Naive thymus-derived CD4-positive, alpha-beta T cell (primary cell): ENCODE data around the gene CPZ. TPM values are rescaled to one million over a fixed set of nuclear protein-coding genes. Genes with fewer than 3 reads are reported as not detected.

Experiments used
- ATAC-seq: fragments of 150-1000 bp; cut with Tn5 transposase; 2 replicates; pipeline ENCODE4 v1.10.0; 2021; ENCODE audit warnings: mild to moderate bottlenecking, moderate library complexity
- CTCF ChIA-PET: fragments of 350-600 bp; sonication (Branson Sonifier 250); formaldehyde crosslinking; loops from one replicate; lab custom pipeline; 2021; ENCODE audit warnings: antibody characterized with exemption; lab: Charles Lee
- POLR2A ChIA-PET: fragments of 350-600 bp; sonication (Branson Sonifier 250); formaldehyde crosslinking; loops from one replicate; lab custom pipeline; 2021; ENCODE audit warnings: antibody characterized with exemption, inconsistent platforms; lab: Charles Lee
- DNase-seq, 9 donors: peaks; one replicate each; pipeline versions ENCODE4 v3.0.0 to v3.0.0-alpha.2; 2020 to 2022; ENCODE audit warnings: mixed read lengths in 1 of 9
- H3K27ac ChIP-seq: one replicate; pipeline ENCODE4 v1.7.0; 2013; ENCODE audit warnings: mild to moderate bottlenecking, low read depth, low read length, moderate library complexity
- H3K27me3 ChIP-seq, 2 donors: one replicate each; pipeline ENCODE4 v1.7.0; 2013; ENCODE audit warnings: low read length in 2 of 2, mild to moderate bottlenecking in 2 of 2, moderate library complexity in 2 of 2; ENCODE audit not compliant: control insufficient read depth in 2 of 2, insufficient read depth in 2 of 2
- H3K36me3 ChIP-seq, 3 experiments: 1 replicate in 2 of 3; 2 replicates in 1 of 3; pipeline ENCODE4 v1.7.0; 2013; ENCODE audit warnings: low read length in 3 of 3, mild to moderate bottlenecking in 3 of 3, moderate library complexity in 1 of 3; ENCODE audit not compliant: insufficient read depth in 3 of 3, control insufficient read depth in 2 of 3
- H3K4me1 ChIP-seq, 2 donors: one replicate each; pipeline ENCODE4 v1.7.0; 2013; ENCODE audit warnings: low read length in 2 of 2, mild to moderate bottlenecking in 2 of 2, moderate library complexity in 1 of 2; ENCODE audit not compliant: control insufficient read depth in 2 of 2, insufficient read depth in 2 of 2
- H3K4me3 ChIP-seq: 2 replicates; pipeline ENCODE4 v1.7.0; 2013; ENCODE audit warnings: mild to moderate bottlenecking, low read length
- H3K9me3 ChIP-seq, 3 experiments: 1 replicate in 2 of 3; 2 replicates in 1 of 3; pipeline ENCODE4 v1.7.0; 2013; ENCODE audit warnings: low read length in 3 of 3; ENCODE audit not compliant: control insufficient read depth in 2 of 3
- H3K27ac Mint-ChIP-seq, 9 donors: one replicate each; pipeline ENCODE4 v1.8.0; 2020 to 2022; ENCODE audit warnings: mixed read lengths in 9 of 9, mild to moderate bottlenecking in 8 of 9, moderate library complexity in 5 of 9, inconsistent platforms in 2 of 9
- H3K27me3 Mint-ChIP-seq, 5 donors: one replicate each; pipeline ENCODE4 v1.8.0; 2021 to 2022; ENCODE audit warnings: mixed read lengths in 5 of 5, mild to moderate bottlenecking in 1 of 5
- H3K36me3 Mint-ChIP-seq, 5 donors: one replicate each; pipeline ENCODE4 v1.8.0; 2020 to 2022; ENCODE audit warnings: mixed read lengths in 5 of 5, mild to moderate bottlenecking in 3 of 5, inconsistent platforms in 1 of 5
- H3K4me1 Mint-ChIP-seq, 7 donors: one replicate each; pipeline ENCODE4 v1.8.0; 2020 to 2022; ENCODE audit warnings: mixed read lengths in 7 of 7, mild to moderate bottlenecking in 3 of 7, inconsistent platforms in 1 of 7
- H3K4me3 Mint-ChIP-seq, 10 donors: one replicate each; pipeline ENCODE4 v1.8.0; 2020 to 2022; ENCODE audit warnings: mild to moderate bottlenecking in 10 of 10, mixed read lengths in 10 of 10, moderate library complexity in 6 of 10, inconsistent platforms in 2 of 10
- H3K9me3 Mint-ChIP-seq, 11 donors: one replicate each; pipeline ENCODE4 v1.8.0; 2020 to 2022; ENCODE audit warnings: mixed read lengths in 11 of 11, mild to moderate bottlenecking in 4 of 11, inconsistent platforms in 1 of 11, moderate library complexity in 1 of 11
- intact Hi-C, 2 donors: fragments of 100-400 bp; cut with micrococcal nuclease; formaldehyde crosslinking; loops; one replicate each; pipeline ENCODE4 v1.15.1; 2023
- polyA plus RNA-seq, 2 donors: library from polyadenylated mRNA; unstranded; fragments of 300-500 nt; fragmentation: Illumina TruSeq; gene quantifications; one replicate each; pipeline ENCODE4 v1.2.3, GENCODE V29; 2021
- total RNA-seq, 6 experiments: library from RNA in 5 of 6; stranded (reverse) in 5 of 6; gene quantifications; 1 replicate in 5 of 6; 2 replicates in 1 of 6; pipeline ENCODE4 v1.2.3 and lab custom pipeline; 2021 to 2026

CPZ gene
- total and polyA plus RNA-seq, 7 experiments from 2014 or later: not detected

DNA sequence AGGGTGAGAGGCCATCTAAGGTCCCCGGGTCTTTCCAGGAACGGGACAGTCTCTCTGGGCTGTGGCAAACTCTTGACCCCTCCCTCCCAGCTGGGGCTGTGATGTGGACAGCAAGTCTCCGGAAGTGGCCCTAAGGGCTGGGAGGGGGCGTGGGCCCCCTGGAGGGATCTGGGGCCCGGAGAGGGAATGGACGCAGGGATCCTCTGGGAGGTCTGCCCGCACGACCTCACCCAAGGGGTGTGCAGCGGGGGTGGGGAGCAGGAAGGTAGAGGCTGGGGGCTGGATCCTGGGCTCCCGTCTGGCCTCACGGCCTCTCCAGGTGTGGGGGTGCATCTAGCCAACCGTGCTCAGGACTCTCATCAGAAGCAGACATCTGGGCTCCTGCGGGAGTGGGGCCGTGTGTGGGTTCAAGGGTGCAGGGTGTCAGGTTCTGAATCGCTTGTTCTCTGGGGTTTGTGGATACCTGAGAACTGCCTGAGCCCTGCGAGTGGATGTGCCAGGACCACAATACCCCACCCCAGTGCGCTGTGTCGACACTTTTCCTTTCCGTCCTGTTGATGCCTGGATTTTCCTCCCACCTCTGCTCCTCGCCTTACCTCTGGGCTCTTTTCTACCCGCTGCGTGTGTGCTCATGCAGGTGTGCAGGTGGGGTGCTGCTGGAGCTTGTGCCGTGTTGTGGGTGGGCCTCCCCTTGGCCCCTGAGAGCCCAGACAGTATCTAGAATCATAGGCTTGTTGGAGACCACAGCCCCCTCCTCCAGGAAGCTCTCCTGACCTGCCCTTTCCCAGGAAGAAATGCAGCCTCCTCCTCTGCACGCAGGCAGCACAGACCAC lies 915 bp downstream of the CPZ start:
- H3K27me3 ChIP-seq: peaks cover 0 to 4% of the 10 kb centered on the region in 2 donors
- ATAC-seq: peak; percentile 4
- Mint-ChIP-seq H3K4me3 (no peak overlapping the region), H3K9me3 (peaks cover 0 to 1% (median 0%) of the 10 kb centered on the region in 11 donors), H3K27me3 (peaks cover 12 to 53% (median 26%) of the 10 kb centered on the region in 5 donors), H3K36me3 (no peaks in the 10 kb centered on the region), H3K4me1 (peaks cover 0 to 3% (median 0%) of the 10 kb centered on the region in 7 donors), H3K27ac (no peak overlapping the region)
- no peaks in the 10 kb centered on the region for H3K36me3 ChIP-seq
- POLR2A ChIA-PET: no interaction called here
- no peaks in the 10 kb centered on the region for H3K9me3 ChIP-seq
- H3K4me3 ChIP-seq: no peak overlapping the region
- no peak overlapping the region for H3K27ac ChIP-seq
- intact Hi-C loops: loop anchor here (1.0 to 2.0 kb wide), 3 partner anchors 125 to 351 kb away; no protein-coding TSS in a partner anchor
- no peaks in the 10 kb centered on the region for H3K4me1 ChIP-seq
- CTCF ChIA-PET: no interaction called here
- DNase-seq: peak in 1 of 9 donors; percentile 6

DNA sequence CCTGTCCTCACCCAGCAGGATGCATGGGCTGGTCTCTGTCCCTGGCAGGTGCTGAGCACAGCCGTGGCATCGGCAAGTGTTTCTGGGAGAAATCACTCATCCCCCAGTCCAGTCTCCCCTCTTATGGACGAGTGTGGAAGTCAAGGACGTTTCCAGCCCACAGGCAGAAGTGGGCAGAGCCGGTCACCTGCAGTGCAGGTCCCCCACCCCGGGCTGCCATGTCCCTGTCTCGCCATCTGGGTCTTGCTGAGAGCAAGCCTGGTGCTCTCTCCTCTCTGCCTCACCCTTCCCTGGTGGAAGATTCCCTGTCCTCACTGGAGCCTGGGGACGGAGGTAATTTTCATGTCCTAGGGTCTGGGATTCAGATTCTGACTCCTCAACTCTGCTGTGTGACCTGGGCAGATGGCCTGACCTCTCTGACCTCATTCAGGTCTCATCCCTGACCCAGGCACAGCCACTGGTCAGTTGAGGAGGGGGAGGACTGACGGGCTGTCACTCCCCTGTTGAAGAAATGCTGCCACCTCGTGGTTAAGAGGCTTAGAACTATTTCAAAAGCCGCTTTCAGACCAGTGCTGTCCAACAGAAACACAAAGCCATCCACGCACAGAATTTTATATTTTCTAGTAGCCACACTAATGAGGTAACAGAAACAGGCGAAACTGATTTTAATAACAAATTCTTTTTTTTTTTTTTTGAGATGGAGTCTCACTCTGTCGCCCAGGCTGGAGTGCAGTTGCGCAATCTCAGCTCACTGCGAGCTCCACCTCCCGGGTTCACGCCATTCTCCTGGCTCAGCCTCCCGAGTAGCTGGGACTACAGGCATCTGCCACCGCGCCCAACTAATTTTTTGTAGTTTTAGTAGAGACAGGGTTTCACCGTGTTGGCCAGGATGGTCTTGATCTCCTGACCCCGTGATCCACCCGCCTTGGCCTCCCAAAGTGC lies 1.8 kb downstream of the CPZ start:
- Mint-ChIP-seq H3K4me3 (no peak overlapping the region), H3K27me3 (peaks cover 12 to 56% (median 26%) of the 10 kb centered on the region in 5 donors), H3K27ac (no peak overlapping the region), H3K4me1 (peaks cover 0 to 3% (median 0%) of the 10 kb centered on the region in 7 donors), H3K9me3 (peaks cover 0 to 1% (median 0%) of the 10 kb centered on the region in 11 donors), H3K36me3 (no peaks in the 10 kb centered on the region)
- Histone ChIP-seq H3K27me3 (peaks cover 0 to 4% of the 10 kb centered on the region in 2 donors), H3K4me1 (no peaks in the 10 kb centered on the region), H3K27ac (no peak overlapping the region), H3K36me3 (no peaks in the 10 kb centered on the region), H3K4me3 (no peak overlapping the region), H3K9me3 (no peaks in the 10 kb centered on the region)
- ChIA-PET CTCF (no interaction called here), POLR2A (no interaction called here)
- intact Hi-C loops: loop anchor here (1.0 to 2.0 kb wide), 3 partner anchors 126 to 352 kb away; no protein-coding TSS in a partner anchor
- ATAC-seq: no peak
- no peak for DNase-seq

DNA sequence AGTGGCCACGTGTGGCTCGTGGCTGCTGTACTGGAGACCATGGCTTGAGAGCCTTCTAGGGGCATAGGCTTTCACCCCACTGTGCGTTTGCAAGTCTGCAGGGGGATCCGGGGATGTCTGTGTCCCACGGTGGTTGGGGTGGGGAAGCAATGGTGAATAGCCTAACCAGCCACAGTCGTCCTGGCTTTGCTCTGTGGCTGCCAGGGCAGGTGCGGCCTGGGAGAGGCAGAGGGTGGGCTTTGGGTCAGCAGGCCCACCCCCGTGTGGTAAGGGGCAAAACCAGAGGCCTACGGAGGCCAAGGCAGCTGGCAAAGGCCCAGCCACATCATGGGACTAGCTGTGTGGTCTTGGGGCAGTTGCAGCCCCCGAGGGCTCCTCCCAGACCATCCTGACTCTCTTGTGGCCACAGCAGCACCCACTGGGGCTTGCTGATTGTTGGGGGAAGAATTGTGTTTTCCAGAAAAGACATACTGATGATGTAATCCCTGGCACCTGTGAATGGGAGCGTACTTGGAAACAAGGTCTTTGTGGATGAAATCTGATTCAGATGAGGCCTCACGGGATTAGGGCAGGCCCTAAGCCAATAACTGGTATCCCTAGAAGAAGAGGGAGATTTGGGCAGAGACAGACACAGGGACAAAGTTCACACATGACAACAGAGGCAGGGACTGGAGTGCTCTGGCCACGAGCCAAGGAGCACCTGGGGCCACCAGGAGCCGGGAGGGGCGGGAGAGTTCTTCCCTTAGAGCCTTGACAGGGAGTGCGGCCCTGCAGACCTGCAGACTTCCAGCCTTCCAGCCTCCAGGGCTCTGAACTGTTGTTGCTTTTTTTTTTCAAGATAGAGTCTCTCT lies 2.9 kb downstream of the CPZ start:
- ChIA-PET POLR2A (no interaction called here), CTCF (no interaction called here)
- no peak overlapping the region for H3K27ac Mint-ChIP-seq
- no peak overlapping the region for H3K4me3 Mint-ChIP-seq
- intact Hi-C loops: loop anchor here in 1 of 2 donors (2.0 kb wide), 1 partner anchor 353 kb away; no protein-coding TSS in a partner anchor
- no peak for ATAC-seq
- no peaks in the 10 kb centered on the region for H3K9me3 ChIP-seq
- peaks cover 0 to 4% (median 0%) of the 10 kb centered on the region in 7 donors for H3K4me1 Mint-ChIP-seq
- H3K9me3 Mint-ChIP-seq: peaks cover 0 to 1% (median 0%) of the 10 kb centered on the region in 11 donors
- peaks cover 12 to 56% (median 26%) of the 10 kb centered on the region in 5 donors for H3K27me3 Mint-ChIP-seq
- no peaks in the 10 kb centered on the region for H3K36me3 Mint-ChIP-seq
- no peak overlapping the region for H3K4me3 ChIP-seq
- H3K4me1 ChIP-seq: no peaks in the 10 kb centered on the region
- no peaks in the 10 kb centered on the region for H3K36me3 ChIP-seq
- H3K27me3 ChIP-seq: peaks cover 0 to 4% of the 10 kb centered on the region in 2 donors
- no peak for DNase-seq
- no peak overlapping the region for H3K27ac ChIP-seq

DNA sequence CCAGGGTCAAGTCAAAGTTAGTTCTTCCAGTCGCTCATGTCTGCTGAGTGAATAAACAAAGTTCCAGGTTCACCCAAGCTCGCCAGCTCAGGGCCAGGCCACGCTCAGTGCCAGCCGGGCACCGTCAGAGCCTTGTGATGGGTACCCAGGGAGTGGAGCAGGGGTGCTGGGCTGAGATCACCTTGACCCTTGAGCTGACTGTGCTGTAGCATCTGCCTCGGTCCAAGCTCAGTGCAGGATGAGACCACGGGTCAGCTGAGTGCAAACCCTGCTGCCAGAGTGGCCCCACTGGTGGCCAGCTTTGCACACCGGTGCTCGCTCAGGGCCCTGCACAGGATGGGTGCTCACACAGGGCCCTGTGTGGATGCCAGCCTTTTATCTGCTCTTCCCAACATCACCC lies 4.3 kb downstream of the CPZ start:
- Histone ChIP-seq H3K9me3 (no peaks in the 10 kb centered on the region), H3K27ac (no peak overlapping the region), H3K4me1 (no peaks in the 10 kb centered on the region), H3K36me3 (no peaks in the 10 kb centered on the region), H3K4me3 (no peak overlapping the region), H3K27me3 (peaks cover 0 to 4% of the 10 kb centered on the region in 2 donors)
- ATAC-seq: peak; percentile 8
- no peaks in the 10 kb centered on the region for H3K36me3 Mint-ChIP-seq
- H3K27me3 Mint-ChIP-seq: peaks cover 12 to 42% (median 15%) of the 10 kb centered on the region in 5 donors
- CTCF ChIA-PET: interaction anchor here (1.9 kb wide), 1 partner anchor 11 kb away, joined by 5 read pairs; no protein-coding TSS in a partner anchor
- H3K4me1 Mint-ChIP-seq: peaks cover 0 to 4% (median 0%) of the 10 kb centered on the region in 7 donors
- no peak overlapping the region for H3K4me3 Mint-ChIP-seq
- intact Hi-C loops: no loop called here
- H3K27ac Mint-ChIP-seq: no peak overlapping the region
- POLR2A ChIA-PET: no interaction called here
- DNase-seq: no peak
- H3K9me3 Mint-ChIP-seq: peaks cover 0 to 1% (median 0%) of the 10 kb centered on the region in 11 donors

DNA sequence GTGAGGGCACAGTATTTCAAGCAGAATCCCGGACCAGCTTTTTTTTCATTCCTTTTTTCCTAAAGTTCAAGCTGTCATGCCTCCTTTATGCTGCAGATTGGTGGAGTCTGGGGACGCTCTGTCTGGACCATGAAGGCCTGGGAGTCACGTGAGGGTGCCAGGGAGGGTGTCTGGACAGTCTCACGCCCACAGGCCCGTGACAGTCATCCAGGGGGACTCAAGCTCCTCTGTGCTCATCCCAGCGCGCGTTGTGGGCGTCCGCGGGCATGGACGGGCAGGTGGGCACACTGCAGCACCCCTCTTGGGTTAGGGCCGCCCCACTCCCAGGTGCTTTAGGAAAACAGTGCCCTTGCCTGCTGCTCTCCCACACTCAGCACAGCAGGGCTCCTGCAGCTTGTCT lies 4.8 kb downstream of the CPZ start:
- H3K36me3 ChIP-seq: no peaks in the 10 kb centered on the region
- ATAC-seq (no peak), DNase-seq (no peak)
- intact Hi-C loops: no loop called here
- H3K9me3 Mint-ChIP-seq: peaks cover 0 to 1% (median 0%) of the 10 kb centered on the region in 11 donors
- no peaks in the 10 kb centered on the region for H3K36me3 Mint-ChIP-seq
- no peaks in the 10 kb centered on the region for H3K9me3 ChIP-seq
- peaks cover 0 to 4% of the 10 kb centered on the region in 2 donors for H3K27me3 ChIP-seq
- no peak overlapping the region for H3K4me3 Mint-ChIP-seq
- H3K27me3 Mint-ChIP-seq: peaks cover 12 to 44% (median 15%) of the 10 kb centered on the region in 5 donors
- H3K4me1 ChIP-seq: no peaks in the 10 kb centered on the region
- ChIA-PET POLR2A (no interaction called here), CTCF (interaction anchor here (1.9 kb wide), 1 partner anchor 10 kb away, joined by 5 read pairs; no protein-coding TSS in a partner anchor)
- H3K27ac Mint-ChIP-seq: no peak overlapping the region
- H3K27ac ChIP-seq: no peak overlapping the region
- H3K4me3 ChIP-seq: no peak overlapping the region
- H3K4me1 Mint-ChIP-seq: peaks cover 0 to 4% (median 0%) of the 10 kb centered on the region in 7 donors
